HG02642 (cell line): ENCODE measurements around the gene TOMM20.

Source experiments
- ATAC-seq: cut with Tn5 transposase; IDR thresholded peaks from one replicate; pipeline ENCODE4 v1.9.1; 2021; ENCODE audit warnings: mild to moderate bottlenecking; ENCODE audit not compliant: unreplicated experiment, poor library complexity

The TOMM20 gene

GRCh38 chr1:235136111-235136510 lies 7.5 kb upstream of the TOMM20 start:
- ATAC-seq = no peak

GRCh38 chr1:235134171-235134570 lies 5.5 kb upstream of the TOMM20 start:
- no peak for ATAC-seq

GRCh38 chr1:235133086-235133485 lies 4.4 kb upstream of the TOMM20 start:
- no peak for ATAC-seq

GRCh38 chr1:235131961-235132360 lies 3.3 kb upstream of the TOMM20 start:
- no peak for ATAC-seq

- no peak for ATAC-seq
These were observed 2.2 kb upstream of the TOMM20 start for GRCh38 chr1:235130766-235131270.

GRCh38 chr1:235129774-235130570 lies 1.3 kb upstream of the TOMM20 start:
- no peak for ATAC-seq

- ATAC-seq = no peak
These were observed 743 bp downstream of the TOMM20 start for GRCh38 chr1:235127732-235128455.

GRCh38 chr1:235127203-235127602 lies 1.4 kb downstream of the TOMM20 start:
- no peak for ATAC-seq

GRCh38 chr1:235124665-235125064 lies 4.0 kb downstream of the TOMM20 start:
- no peak for ATAC-seq

GRCh38 chr1:235124111-235124510 lies 4.5 kb downstream of the TOMM20 start:
- ATAC-seq = no peak

- ATAC-seq = no peak
These were observed 6.3 kb downstream of the TOMM20 start for GRCh38 chr1:235122348-235122747.

- ATAC-seq = no peak
These were observed 15.3 kb downstream of the TOMM20 start for GRCh38 chr1:235113183-235113917.

- no peak for ATAC-seq
These were observed 16.1 kb downstream of the TOMM20 start for GRCh38 chr1:235112297-235113182.

- ATAC-seq = no peak
These were observed 17.5 kb downstream of the TOMM20 start for GRCh38 chr1:235111107-235111506.

- no peak for ATAC-seq
These were observed 19.8 kb downstream of the TOMM20 start for GRCh38 chr1:235108876-235109275.

GRCh38 chr1:235108185-235108593 lies 20.4 kb downstream of the TOMM20 start:
- no peak for ATAC-seq

- ATAC-seq = no peak
These were observed 21.1 kb downstream of the TOMM20 start for GRCh38 chr1:235107368-235108184.

GRCh38 chr1:235106457-235106856 lies 22.2 kb downstream of the TOMM20 start:
- no peak for ATAC-seq
